WTC11 (cell line): Measurements from ENCODE around the gene LCMT2. TPM values are rescaled to one million over a fixed set of nuclear protein-coding genes. Genes with fewer than 3 reads are reported as not detected.

Experiments used
- ATAC-seq: fragments of 200-7000 bp; cut with Tn5 transposase; 2 replicates; pipeline ENCODE4 v1.10.0; 2021; ENCODE audit warnings: mild to moderate bottlenecking, moderate library complexity
- CTCF ChIA-PET: fragments of 300-600 bp; sonication (Branson Sonifier 250); formaldehyde crosslinking; loops from one replicate; lab custom pipeline; 2021; ENCODE audit warnings: antibody characterized with exemption; lab: Charles Lee
- POLR2A ChIA-PET: fragments of 350-600 bp; sonication (Branson Sonifier 250); formaldehyde crosslinking; loops from one replicate; lab custom pipeline; 2021; ENCODE audit warnings: antibody characterized with exemption; lab: Charles Lee
- DNase-seq: peaks from one replicate; pipeline ENCODE4 v3.0.0; 2021; ENCODE audit warnings: low spot score
- H3K27ac Mint-ChIP-seq: 2 replicates; pipeline ENCODE4 v1.8.0; 2021; ENCODE audit warnings: mixed read lengths
- H3K27me3 Mint-ChIP-seq: 2 replicates; pipeline ENCODE4 v1.8.0; 2021; ENCODE audit warnings: low read depth, mild to moderate bottlenecking, moderate library complexity, mixed read lengths
- H3K36me3 Mint-ChIP-seq: 2 replicates; pipeline ENCODE4 v1.8.0; 2021; ENCODE audit warnings: mixed read lengths
- H3K4me1 Mint-ChIP-seq: 2 replicates; pipeline ENCODE4 v1.8.0; 2022; ENCODE audit warnings: mixed read lengths
- H3K4me3 Mint-ChIP-seq: 2 replicates; pipeline ENCODE4 v1.8.0; 2021; ENCODE audit warnings: mild to moderate bottlenecking, moderate library complexity, mixed read lengths
- H3K9me3 Mint-ChIP-seq: 2 replicates; pipeline ENCODE4 v1.8.0; 2021; ENCODE audit warnings: mixed read lengths
- CBFB ChIP-seq: sonication (generic); formaldehyde crosslinking; IDR thresholded peaks from 2 replicates; pipeline ENCODE4 v1.8.1; 2022; ENCODE audit warnings: mild to moderate bottlenecking, low read depth, missing genetic modification reagents
- CREB1 ChIP-seq: sonication (generic); formaldehyde crosslinking; IDR thresholded peaks from 2 replicates; pipeline ENCODE4 v1.8.0; 2023; ENCODE audit warnings: mild to moderate bottlenecking, missing genetic modification reagents
- CTCF ChIP-seq: fragments of 200-600 bp; IDR thresholded peaks from 2 replicates; pipeline ENCODE4 v1.8.0; 2022; ENCODE audit warnings: antibody characterized with exemption
- IRF2 ChIP-seq: sonication (generic); formaldehyde crosslinking; IDR thresholded peaks from 2 replicates; pipeline ENCODE4 v1.8.0; 2022; ENCODE audit warnings: low read depth, missing genetic modification reagents, borderline replicate concordance
- JAZF1 ChIP-seq: fragments of 250-450 bp; sonication (Bioruptor Pico); IDR thresholded peaks from 2 replicates; pipeline ENCODE4 v1.9.0; 2021; ENCODE audit warnings: moderate library complexity, mild to moderate bottlenecking, inconsistent platforms
- JUN ChIP-seq: sonication (generic); formaldehyde crosslinking; IDR thresholded peaks from 2 replicates; pipeline ENCODE4 v1.8.0; 2023; ENCODE audit warnings: mild to moderate bottlenecking, missing genetic modification reagents
- KAT7 ChIP-seq: sonication (generic); formaldehyde crosslinking; IDR thresholded peaks from 2 replicates; pipeline ENCODE4 v1.8.1; 2023; ENCODE audit warnings: missing genetic modification reagents, mild to moderate bottlenecking, borderline replicate concordance
- MYBL2 ChIP-seq: sonication (generic); formaldehyde crosslinking; IDR thresholded peaks from 2 replicates; pipeline ENCODE4 v1.8.1; 2023; ENCODE audit warnings: mild to moderate bottlenecking, moderate library complexity, missing genetic modification reagents
- NFE2L1 ChIP-seq: sonication (generic); formaldehyde crosslinking; IDR thresholded peaks from 2 replicates; pipeline ENCODE4 v1.8.1; 2023; ENCODE audit warnings: missing genetic modification reagents
- NFYB ChIP-seq: sonication (generic); formaldehyde crosslinking; conservative IDR thresholded peaks from 2 replicates; pipeline ENCODE4 v1.8.0; 2022; ENCODE audit warnings: low read depth, missing genetic modification reagents
- NR2C2 ChIP-seq: sonication (generic); formaldehyde crosslinking; IDR thresholded peaks from 2 replicates; pipeline ENCODE4 v1.8.0; 2022; ENCODE audit warnings: mild to moderate bottlenecking, missing genetic modification reagents
- NR3C1 ChIP-seq: sonication (generic); formaldehyde crosslinking; conservative IDR thresholded peaks from 2 replicates; pipeline ENCODE4 v1.8.1; 2023; ENCODE audit warnings: low read depth, mild to moderate bottlenecking, missing genetic modification reagents
- RELA ChIP-seq: sonication (generic); formaldehyde crosslinking; IDR thresholded peaks from 2 replicates; pipeline ENCODE4 v1.8.1; 2022; ENCODE audit warnings: missing genetic modification reagents, mild to moderate bottlenecking, borderline replicate concordance
- SMAD3 ChIP-seq: sonication (generic); formaldehyde crosslinking; IDR thresholded peaks from 2 replicates; pipeline ENCODE4 v1.8.0; 2022; ENCODE audit warnings: missing genetic modification reagents, mild to moderate bottlenecking, borderline replicate concordance
- SOX15 ChIP-seq: fragments of 250-450 bp; sonication (Bioruptor Pico); IDR thresholded peaks from 2 replicates; pipeline ENCODE4 v1.9.0; 2021; ENCODE audit warnings: mild to moderate bottlenecking
- STAT6 ChIP-seq: sonication (generic); formaldehyde crosslinking; conservative IDR thresholded peaks from 2 replicates; pipeline ENCODE4 v1.8.1; 2023; ENCODE audit warnings: mild to moderate bottlenecking, low read depth, missing genetic modification reagents, moderate library complexity
- TP53 ChIP-seq: sonication (generic); formaldehyde crosslinking; IDR thresholded peaks from 2 replicates; pipeline ENCODE4 v1.8.1; 2023; ENCODE audit warnings: mild to moderate bottlenecking, missing genetic modification reagents
- USF1 ChIP-seq: sonication (generic); formaldehyde crosslinking; IDR thresholded peaks from 2 replicates; pipeline ENCODE4 v1.8.0; 2022; ENCODE audit warnings: mild to moderate bottlenecking, missing genetic modification reagents
- ZNF416 ChIP-seq: fragments of 250-450 bp; sonication (Bioruptor Pico); IDR thresholded peaks from 2 replicates; pipeline ENCODE4 v1.9.0; 2021; ENCODE audit warnings: mild to moderate bottlenecking, inconsistent platforms
- ZNF423 ChIP-seq: fragments of 250-450 bp; sonication (Bioruptor Pico); IDR thresholded peaks from 2 replicates; pipeline ENCODE4 v2.1.2; 2022; ENCODE audit warnings: mild to moderate bottlenecking, moderate library complexity
- total RNA-seq: library from RNA; stranded (reverse); gene quantifications from 3 replicates; pipeline ENCODE4 v1.2.3, GENCODE V29; 2021
- TF ChIP-seq, protein P1 (sequence below): sonication (generic); formaldehyde crosslinking; IDR thresholded peaks from 2 replicates; pipeline ENCODE4 v1.8.1; 2023; ENCODE audit warnings: mild to moderate bottlenecking, moderate library complexity, missing genetic modification reagents
- TF ChIP-seq, protein P2 (sequence below): sonication (generic); formaldehyde crosslinking; IDR thresholded peaks from 2 replicates; pipeline ENCODE4 v1.8.1; 2022; ENCODE audit warnings: low read depth, mild to moderate bottlenecking, moderate library complexity, missing genetic modification reagents, borderline replicate concordance
- TF ChIP-seq, protein P3 (sequence below): sonication (generic); formaldehyde crosslinking; IDR thresholded peaks from 2 replicates; pipeline ENCODE4 v1.8.0; 2022; ENCODE audit warnings: mild to moderate bottlenecking, missing genetic modification reagents
- TF ChIP-seq, protein P4 (sequence below): sonication (generic); formaldehyde crosslinking; IDR thresholded peaks from 2 replicates; pipeline ENCODE4 v1.8.0; 2023; ENCODE audit warnings: mild to moderate bottlenecking, missing genetic modification reagents

Gene LCMT2
- total RNA-seq, 1 experiment from 2014 or later, result 7.6 TPM

DNA sequence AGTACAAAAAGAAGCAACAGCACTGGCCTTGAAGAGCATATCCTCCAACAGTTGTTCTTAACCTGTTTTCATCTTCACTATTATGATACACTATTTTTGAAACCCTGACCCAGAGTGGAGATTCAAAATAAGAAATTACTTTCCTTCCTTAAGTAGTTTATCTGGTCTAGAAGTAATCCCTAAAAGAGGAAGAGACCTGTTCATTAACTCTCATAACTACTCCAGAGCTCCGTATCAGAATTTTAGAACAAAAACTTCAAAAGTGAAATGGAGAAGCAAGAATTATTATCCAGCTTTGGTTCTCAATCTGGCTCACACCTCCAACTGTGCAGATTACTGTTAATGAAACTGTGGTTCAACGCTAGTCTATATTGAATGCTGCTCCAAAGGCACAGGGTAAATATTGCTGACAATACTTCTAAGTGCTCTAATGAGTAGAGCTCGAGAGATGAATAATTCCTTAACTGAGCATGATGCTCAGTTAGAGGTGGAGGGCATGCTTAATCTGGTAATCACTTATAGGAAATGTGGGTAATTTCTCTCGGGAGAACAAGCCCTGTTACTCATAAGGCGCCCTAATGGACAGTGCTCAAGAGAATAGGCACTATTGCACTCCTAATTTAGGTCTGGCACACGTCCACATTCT is 5.2 kb downstream of the LCMT2 start:
- CTCF ChIA-PET, result interaction anchor here (0.9 kb wide), 1 partner anchor 40 kb away, joined by 5 read pairs; no protein-coding TSS in a partner anchor
- Mint-ChIP-seq H3K27me3 (peaks cover 32% of the 10 kb centered on the region), H3K9me3 (no peaks in the 10 kb centered on the region), H3K4me1 (peaks cover 9% of the 10 kb centered on the region), H3K4me3 (no peak overlapping the region), H3K27ac (no peak overlapping the region), H3K36me3 (no peaks in the 10 kb centered on the region)
- TF ChIP-seq MYBL2 (CRISPR knock-in tag), result no peak
- no peak for TF ChIP-seq NFYB (CRISPR knock-in tag)
- TF ChIP-seq RELA (CRISPR knock-in tag), result no peak
- TF ChIP-seq, protein P1, sequence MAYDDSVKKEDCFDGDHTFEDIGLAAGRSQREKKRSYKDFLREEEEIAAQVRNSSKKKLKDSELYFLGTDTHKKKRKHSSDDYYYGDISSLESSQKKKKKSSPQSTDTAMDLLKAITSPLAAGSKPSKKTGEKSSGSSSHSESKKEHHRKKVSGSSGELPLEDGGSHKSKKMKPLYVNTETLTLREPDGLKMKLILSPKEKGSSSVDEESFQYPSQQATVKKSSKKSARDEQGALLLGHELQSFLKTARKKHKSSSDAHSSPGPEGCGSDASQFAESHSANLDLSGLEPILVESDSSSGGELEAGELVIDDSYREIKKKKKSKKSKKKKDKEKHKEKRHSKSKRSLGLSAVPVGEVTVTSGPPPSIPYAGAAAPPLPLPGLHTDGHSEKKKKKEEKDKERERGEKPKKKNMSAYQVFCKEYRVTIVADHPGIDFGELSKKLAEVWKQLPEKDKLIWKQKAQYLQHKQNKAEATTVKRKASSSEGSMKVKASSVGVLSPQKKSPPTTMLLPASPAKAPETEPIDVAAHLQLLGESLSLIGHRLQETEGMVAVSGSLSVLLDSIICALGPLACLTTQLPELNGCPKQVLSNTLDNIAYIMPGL, result no peak
- no peak for TF ChIP-seq CBFB (CRISPR knock-in tag)
- no peak for TF ChIP-seq SOX15 (CRISPR knock-in tag)
- no peak for TF ChIP-seq KAT7 (CRISPR knock-in tag)
- no peak for TF ChIP-seq JAZF1 (CRISPR knock-in tag)
- TF ChIP-seq, protein P2, sequence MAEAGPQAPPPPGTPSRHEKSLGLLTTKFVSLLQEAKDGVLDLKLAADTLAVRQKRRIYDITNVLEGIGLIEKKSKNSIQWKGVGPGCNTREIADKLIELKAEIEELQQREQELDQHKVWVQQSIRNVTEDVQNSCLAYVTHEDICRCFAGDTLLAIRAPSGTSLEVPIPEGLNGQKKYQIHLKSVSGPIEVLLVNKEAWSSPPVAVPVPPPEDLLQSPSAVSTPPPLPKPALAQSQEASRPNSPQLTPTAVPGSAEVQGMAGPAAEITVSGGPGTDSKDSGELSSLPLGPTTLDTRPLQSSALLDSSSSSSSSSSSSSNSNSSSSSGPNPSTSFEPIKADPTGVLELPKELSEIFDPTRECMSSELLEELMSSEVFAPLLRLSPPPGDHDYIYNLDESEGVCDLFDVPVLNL, result no peak
- no peak for TF ChIP-seq NFE2L1 (CRISPR knock-in tag)
- TF ChIP-seq CTCF, result no peak
- TF ChIP-seq ZNF416, result no peak
- no peak for TF ChIP-seq NR2C2
- ATAC-seq (no peak), DNase-seq (no peak)
- POLR2A ChIA-PET, result interaction anchor here (0.7 kb wide), 1 partner anchor 145 kb away, joined by 3 read pairs; no protein-coding TSS in a partner anchor

- no peak for DNase-seq
- ChIA-PET CTCF (interaction anchor here (0.7 to 1.3 kb wide), 2 partner anchors 57 to 94 kb away, joined by 3 to 4 read pairs; no protein-coding TSS in a partner anchor), POLR2A (interaction anchor here (0.6 kb wide), 1 partner anchor 802 kb away, joined by 6 read pairs; no protein-coding TSS in a partner anchor)
- ATAC-seq, result peak; percentile 71
- Mint-ChIP-seq H3K27ac (no peak overlapping the region), H3K36me3 (no peaks in the 10 kb centered on the region), H3K4me3 (no peak overlapping the region), H3K27me3 (peaks cover 28% of the 10 kb centered on the region), H3K4me1 (0 out of 2 replicates have a peak, but pooled peaks cover 3% of the 10 kb centered on the region), H3K9me3 (no peaks in the 10 kb centered on the region)
- TF ChIP-seq, protein P3, sequence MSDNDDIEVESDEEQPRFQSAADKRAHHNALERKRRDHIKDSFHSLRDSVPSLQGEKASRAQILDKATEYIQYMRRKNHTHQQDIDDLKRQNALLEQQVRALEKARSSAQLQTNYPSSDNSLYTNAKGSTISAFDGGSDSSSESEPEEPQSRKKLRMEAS (CRISPR knock-in tag), result no peak
- TF ChIP-seq CREB1 (CRISPR knock-in tag), result no peak
- TF ChIP-seq IRF2, result no peak
- TF ChIP-seq JUN (CRISPR knock-in tag), result no peak
- no peak for TF ChIP-seq STAT6 (CRISPR knock-in tag)
- TF ChIP-seq NR3C1 (CRISPR knock-in tag), result no peak
- TF ChIP-seq SMAD3, result no peak
- TF ChIP-seq, protein P4, sequence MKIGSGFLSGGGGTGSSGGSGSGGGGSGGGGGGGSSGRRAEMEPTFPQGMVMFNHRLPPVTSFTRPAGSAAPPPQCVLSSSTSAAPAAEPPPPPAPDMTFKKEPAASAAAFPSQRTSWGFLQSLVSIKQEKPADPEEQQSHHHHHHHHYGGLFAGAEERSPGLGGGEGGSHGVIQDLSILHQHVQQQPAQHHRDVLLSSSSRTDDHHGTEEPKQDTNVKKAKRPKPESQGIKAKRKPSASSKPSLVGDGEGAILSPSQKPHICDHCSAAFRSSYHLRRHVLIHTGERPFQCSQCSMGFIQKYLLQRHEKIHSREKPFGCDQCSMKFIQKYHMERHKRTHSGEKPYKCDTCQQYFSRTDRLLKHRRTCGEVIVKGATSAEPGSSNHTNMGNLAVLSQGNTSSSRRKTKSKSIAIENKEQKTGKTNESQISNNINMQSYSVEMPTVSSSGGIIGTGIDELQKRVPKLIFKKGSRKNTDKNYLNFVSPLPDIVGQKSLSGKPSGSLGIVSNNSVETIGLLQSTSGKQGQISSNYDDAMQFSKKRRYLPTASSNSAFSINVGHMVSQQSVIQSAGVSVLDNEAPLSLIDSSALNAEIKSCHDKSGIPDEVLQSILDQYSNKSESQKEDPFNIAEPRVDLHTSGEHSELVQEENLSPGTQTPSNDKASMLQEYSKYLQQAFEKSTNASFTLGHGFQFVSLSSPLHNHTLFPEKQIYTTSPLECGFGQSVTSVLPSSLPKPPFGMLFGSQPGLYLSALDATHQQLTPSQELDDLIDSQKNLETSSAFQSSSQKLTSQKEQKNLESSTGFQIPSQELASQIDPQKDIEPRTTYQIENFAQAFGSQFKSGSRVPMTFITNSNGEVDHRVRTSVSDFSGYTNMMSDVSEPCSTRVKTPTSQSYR (CRISPR knock-in tag), result no peak
- TF ChIP-seq USF1, result no peak
- no peak for TF ChIP-seq TP53 (CRISPR knock-in tag)
- no peak for TF ChIP-seq ZNF423 (CRISPR knock-in tag)
These were observed 11.2 kb downstream of the LCMT2 start for GRCh38 chr15:43318990-43319771.
